GM12874 (cell line): ENCODE data around the gene INPP5A.

Experiments used
- TF ChIP-seq, protein P1 (sequence below): IDR thresholded peaks from 2 replicates; pipeline ENCODE4 v1.5.1; 2011; ENCODE audit warnings: low read depth, mild to moderate bottlenecking, control low read depth, low read length, moderate library complexity; ENCODE audit not compliant: insufficient read depth

The INPP5A gene

DNA sequence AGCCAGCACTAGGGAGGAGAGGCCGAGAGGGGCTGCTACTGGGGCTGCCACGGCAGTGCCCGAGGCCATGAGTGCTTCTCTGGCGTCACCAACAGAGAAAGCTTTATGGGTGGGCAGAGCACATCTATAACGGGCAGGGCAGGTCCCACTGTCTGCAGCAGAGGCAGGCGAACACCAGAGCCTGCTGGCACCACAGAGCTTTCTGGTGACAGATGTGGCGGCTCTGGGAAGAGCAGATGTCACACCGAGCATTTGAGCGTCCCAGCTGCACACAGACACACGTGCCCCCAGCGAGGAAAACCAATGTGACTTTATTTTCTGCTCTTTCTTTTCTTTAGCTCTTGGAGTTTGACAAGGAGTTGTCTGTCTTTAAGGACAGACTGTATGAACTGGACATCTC, 227.8 kb downstream of the INPP5A start:
- TF ChIP-seq, protein P1, sequence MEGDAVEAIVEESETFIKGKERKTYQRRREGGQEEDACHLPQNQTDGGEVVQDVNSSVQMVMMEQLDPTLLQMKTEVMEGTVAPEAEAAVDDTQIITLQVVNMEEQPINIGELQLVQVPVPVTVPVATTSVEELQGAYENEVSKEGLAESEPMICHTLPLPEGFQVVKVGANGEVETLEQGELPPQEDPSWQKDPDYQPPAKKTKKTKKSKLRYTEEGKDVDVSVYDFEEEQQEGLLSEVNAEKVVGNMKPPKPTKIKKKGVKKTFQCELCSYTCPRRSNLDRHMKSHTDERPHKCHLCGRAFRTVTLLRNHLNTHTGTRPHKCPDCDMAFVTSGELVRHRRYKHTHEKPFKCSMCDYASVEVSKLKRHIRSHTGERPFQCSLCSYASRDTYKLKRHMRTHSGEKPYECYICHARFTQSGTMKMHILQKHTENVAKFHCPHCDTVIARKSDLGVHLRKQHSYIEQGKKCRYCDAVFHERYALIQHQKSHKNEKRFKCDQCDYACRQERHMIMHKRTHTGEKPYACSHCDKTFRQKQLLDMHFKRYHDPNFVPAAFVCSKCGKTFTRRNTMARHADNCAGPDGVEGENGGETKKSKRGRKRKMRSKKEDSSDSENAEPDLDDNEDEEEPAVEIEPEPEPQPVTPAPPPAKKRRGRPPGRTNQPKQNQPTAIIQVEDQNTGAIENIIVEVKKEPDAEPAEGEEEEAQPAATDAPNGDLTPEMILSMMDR: no peak

GRCh38 chr10:132766291-132766690, 228.7 kb downstream of the INPP5A start:
- TF ChIP-seq, protein P1: no peak

- TF ChIP-seq, protein P1: no peak
Measured at GRCh38 chr10:132768346-132769248, 231.0 kb downstream of the INPP5A start.

- TF ChIP-seq, protein P1: no peak
Measured at GRCh38 chr10:132770061-132771021, 232.8 kb downstream of the INPP5A start.

GRCh38 chr10:132774181-132774901, 236.8 kb downstream of the INPP5A start:
- TF ChIP-seq, protein P1: no peak

DNA sequence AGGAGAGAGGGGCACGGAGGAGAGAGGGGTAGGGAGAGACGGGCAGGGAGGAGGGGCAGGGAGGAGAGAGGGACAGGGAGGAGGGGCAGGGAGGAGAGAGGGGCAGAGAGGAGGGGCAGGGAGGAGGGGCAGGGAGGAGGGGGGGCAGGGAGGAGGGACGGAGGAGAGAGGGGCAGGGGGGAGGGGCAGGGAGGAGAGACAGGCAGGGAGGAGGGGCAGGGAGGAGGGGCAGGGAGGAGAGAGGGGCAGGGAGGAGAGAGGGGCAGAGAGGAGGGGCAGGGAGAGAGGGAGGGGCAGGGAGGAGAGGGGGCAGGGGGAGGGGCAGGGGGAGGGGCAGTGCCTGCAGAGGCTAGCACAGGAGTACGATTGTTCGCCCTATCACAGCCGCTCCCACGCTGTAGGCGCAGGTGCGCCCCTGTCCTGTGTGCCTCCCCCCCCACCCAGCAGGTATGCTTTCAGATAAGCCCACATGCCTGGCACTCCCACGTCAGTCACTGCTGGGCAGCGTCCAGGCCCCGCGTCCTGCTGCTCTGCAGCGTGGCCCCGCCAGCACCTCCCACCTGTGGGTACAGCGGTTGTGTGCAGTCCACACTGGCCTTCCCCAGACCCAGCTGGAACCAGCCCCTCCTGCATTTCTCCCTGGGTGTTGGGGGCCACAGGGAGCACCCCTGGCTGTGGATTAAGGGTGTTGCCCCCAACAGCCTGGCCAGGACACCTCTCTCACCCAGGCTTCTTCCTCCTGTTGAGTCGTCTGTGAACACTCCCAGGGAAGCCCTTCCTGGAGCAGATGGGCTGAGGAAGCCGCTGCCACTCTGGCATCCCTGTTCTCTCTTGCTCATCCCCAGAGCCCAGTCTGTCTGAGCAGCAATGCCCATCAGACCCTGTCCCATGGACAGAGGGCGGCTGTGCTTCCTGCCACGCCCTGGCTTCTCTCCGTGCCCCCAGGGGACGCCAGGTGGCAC, 237.6 kb downstream of the INPP5A start:
- TF ChIP-seq, protein P1: no peak
